HepG2 (cell line): ENCODE data around the gene ZG16. TPM values are rescaled to one million over a fixed set of nuclear protein-coding genes. Genes with fewer than 3 reads are reported as not detected.
A peak's percentile ranks its signal among the peaks of the same experiment; 100 is the strongest.

Experiments used
- ATF7-NPFF ChIP-seq: sonication (generic); formaldehyde crosslinking; IDR thresholded peaks from 2 replicates; pipeline ENCODE4 v1.8.1; 2023; ENCODE audit warnings: mild to moderate bottlenecking, low read depth, missing genetic modification reagents, moderate library complexity
- HOXA9 ChIP-seq: sonication (generic); formaldehyde crosslinking; IDR thresholded peaks from 2 replicates; pipeline ENCODE4 v1.8.1; 2022; ENCODE audit warnings: missing genetic modification reagents, mild to moderate bottlenecking, moderate library complexity, borderline replicate concordance
- NCOA1 ChIP-seq: sonication (generic); formaldehyde crosslinking; IDR thresholded peaks from 2 replicates; pipeline ENCODE4 v1.9.0; 2021; ENCODE audit warnings: missing genetic modification reagents
- NRL ChIP-seq: sonication (generic); formaldehyde crosslinking; IDR thresholded peaks from 2 replicates; pipeline ENCODE4 v1.5.0; 2020; ENCODE audit warnings: missing genetic modification reagents, mild to moderate bottlenecking, moderate library complexity, borderline replicate concordance
- ZFP36L2 ChIP-seq: sonication (generic); formaldehyde crosslinking; IDR thresholded peaks from 2 replicates; pipeline ENCODE4 v1.4.0; 2020; ENCODE audit warnings: missing genetic modification reagents
- ZNF496 ChIP-seq: sonication (generic); formaldehyde crosslinking; IDR thresholded peaks from 2 replicates; pipeline ENCODE4 v1.8.1; 2023; ENCODE audit warnings: mild to moderate bottlenecking, moderate library complexity, missing genetic modification reagents; ENCODE audit not compliant: insufficient replicate concordance
- ZNF546 ChIP-seq: sonication (generic); formaldehyde crosslinking; conservative IDR thresholded peaks from 2 replicates; pipeline ENCODE4 v1.8.1; 2023; ENCODE audit warnings: mild to moderate bottlenecking, missing genetic modification reagents
- ZNF598 ChIP-seq: sonication (generic); formaldehyde crosslinking; IDR thresholded peaks from 2 replicates; pipeline ENCODE4 v1.5.1; 2020; ENCODE audit warnings: mild to moderate bottlenecking, missing genetic modification reagents, borderline replicate concordance
- ZNF777 ChIP-seq: sonication (generic); formaldehyde crosslinking; IDR thresholded peaks from 2 replicates; pipeline ENCODE4 v1.4.0; 2020; ENCODE audit warnings: missing genetic modification reagents
- ZSCAN20 ChIP-seq: sonication (generic); formaldehyde crosslinking; IDR thresholded peaks from 2 replicates; pipeline ENCODE4 v1.4.0; 2020; ENCODE audit warnings: missing genetic modification reagents, mild to moderate bottlenecking, borderline replicate concordance
- polyA plus RNA-seq, 8 experiments: library from polyadenylated mRNA; depleted of rRNA in 3 of 8; stranded (reverse) in 7 of 8; unstranded in 1 of 8; fragments of >200 nt; fragmentation: Illumina TruSeq in 4 of 8; extraction: Trizol in 4 of 8; gene quantifications; 2 replicates each; pipeline versions ENCODE4 v1.2.1 to v1.2.3, GENCODE V29; 2011 to 2016; ENCODE audit warnings: low read depth in 4 of 8, missing spikeins in 1 of 8, mixed read lengths in 1 of 8; ENCODE audit not compliant: insufficient read depth in 1 of 8
- total RNA-seq, 5 experiments: library from RNA; depleted of rRNA; stranded (reverse); fragments of >200 nt; fragmentation: Illumina TruSeq; extraction: Trizol; gene quantifications; 2 replicates each; pipeline ENCODE4 v1.2.3, GENCODE V29; 2016; ENCODE audit warnings: low read depth in 1 of 5
- TF ChIP-seq, protein P1 (sequence below): sonication (generic); formaldehyde crosslinking; IDR thresholded peaks from one replicate; pipeline ENCODE4 v1.5.1; 2020; ENCODE audit warnings: mild to moderate bottlenecking, missing genetic modification reagents; ENCODE audit errors: not compliant biosample characterization
- TF ChIP-seq, protein P2 (sequence below): sonication (generic); formaldehyde crosslinking; IDR thresholded peaks from 2 replicates; pipeline ENCODE4 v1.5.1; 2020; ENCODE audit warnings: missing genetic modification reagents, mild to moderate bottlenecking, borderline replicate concordance
- TF ChIP-seq, protein P3 (sequence below): sonication (generic); formaldehyde crosslinking; IDR thresholded peaks from 2 replicates; pipeline ENCODE4 v1.4.0; 2020; ENCODE audit warnings: missing genetic modification reagents

ZG16 gene
- total and polyA plus RNA-seq, 2 of the 13 experiments (the other 11 are each of a cell fraction or from before 2014, with no cell fraction given): 0.04 to 0.07 TPM

DNA sequence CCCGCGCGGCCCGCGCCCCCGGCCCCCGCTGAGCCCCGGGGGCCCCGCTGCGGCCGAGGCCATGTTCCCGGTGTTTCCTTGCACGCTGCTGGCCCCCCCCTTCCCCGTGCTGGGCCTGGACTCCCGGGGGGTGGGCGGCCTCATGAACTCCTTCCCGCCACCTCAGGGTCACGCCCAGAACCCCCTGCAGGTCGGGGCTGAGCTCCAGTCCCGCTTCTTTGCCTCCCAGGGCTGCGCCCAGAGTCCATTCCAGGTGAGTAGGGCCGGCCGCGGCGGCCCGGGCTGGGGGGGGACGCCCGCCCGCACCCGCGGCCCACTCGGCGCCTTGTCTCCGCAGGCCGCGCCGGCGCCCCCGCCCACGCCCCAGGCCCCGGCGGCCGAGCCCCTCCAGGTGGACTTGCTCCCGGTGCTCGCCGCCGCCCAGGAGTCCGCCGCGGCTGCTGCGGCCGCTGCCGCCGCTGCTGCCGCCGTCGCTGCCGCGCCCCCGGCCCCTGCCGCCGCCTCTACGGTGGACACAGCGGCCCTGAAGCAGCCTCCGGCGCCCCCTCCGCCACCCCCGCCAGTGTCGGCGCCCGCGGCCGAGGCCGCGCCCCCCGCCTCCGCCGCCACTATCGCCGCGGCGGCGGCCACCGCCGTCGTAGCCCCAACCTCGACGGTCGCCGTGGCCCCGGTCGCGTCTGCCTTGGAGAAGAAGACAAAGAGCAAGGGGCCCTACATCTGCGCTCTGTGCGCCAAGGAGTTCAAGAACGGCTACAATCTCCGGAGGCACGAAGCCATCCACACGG lies 28.8 kb downstream of the ZG16 start (continued):
- TF ChIP-seq, protein P1, sequence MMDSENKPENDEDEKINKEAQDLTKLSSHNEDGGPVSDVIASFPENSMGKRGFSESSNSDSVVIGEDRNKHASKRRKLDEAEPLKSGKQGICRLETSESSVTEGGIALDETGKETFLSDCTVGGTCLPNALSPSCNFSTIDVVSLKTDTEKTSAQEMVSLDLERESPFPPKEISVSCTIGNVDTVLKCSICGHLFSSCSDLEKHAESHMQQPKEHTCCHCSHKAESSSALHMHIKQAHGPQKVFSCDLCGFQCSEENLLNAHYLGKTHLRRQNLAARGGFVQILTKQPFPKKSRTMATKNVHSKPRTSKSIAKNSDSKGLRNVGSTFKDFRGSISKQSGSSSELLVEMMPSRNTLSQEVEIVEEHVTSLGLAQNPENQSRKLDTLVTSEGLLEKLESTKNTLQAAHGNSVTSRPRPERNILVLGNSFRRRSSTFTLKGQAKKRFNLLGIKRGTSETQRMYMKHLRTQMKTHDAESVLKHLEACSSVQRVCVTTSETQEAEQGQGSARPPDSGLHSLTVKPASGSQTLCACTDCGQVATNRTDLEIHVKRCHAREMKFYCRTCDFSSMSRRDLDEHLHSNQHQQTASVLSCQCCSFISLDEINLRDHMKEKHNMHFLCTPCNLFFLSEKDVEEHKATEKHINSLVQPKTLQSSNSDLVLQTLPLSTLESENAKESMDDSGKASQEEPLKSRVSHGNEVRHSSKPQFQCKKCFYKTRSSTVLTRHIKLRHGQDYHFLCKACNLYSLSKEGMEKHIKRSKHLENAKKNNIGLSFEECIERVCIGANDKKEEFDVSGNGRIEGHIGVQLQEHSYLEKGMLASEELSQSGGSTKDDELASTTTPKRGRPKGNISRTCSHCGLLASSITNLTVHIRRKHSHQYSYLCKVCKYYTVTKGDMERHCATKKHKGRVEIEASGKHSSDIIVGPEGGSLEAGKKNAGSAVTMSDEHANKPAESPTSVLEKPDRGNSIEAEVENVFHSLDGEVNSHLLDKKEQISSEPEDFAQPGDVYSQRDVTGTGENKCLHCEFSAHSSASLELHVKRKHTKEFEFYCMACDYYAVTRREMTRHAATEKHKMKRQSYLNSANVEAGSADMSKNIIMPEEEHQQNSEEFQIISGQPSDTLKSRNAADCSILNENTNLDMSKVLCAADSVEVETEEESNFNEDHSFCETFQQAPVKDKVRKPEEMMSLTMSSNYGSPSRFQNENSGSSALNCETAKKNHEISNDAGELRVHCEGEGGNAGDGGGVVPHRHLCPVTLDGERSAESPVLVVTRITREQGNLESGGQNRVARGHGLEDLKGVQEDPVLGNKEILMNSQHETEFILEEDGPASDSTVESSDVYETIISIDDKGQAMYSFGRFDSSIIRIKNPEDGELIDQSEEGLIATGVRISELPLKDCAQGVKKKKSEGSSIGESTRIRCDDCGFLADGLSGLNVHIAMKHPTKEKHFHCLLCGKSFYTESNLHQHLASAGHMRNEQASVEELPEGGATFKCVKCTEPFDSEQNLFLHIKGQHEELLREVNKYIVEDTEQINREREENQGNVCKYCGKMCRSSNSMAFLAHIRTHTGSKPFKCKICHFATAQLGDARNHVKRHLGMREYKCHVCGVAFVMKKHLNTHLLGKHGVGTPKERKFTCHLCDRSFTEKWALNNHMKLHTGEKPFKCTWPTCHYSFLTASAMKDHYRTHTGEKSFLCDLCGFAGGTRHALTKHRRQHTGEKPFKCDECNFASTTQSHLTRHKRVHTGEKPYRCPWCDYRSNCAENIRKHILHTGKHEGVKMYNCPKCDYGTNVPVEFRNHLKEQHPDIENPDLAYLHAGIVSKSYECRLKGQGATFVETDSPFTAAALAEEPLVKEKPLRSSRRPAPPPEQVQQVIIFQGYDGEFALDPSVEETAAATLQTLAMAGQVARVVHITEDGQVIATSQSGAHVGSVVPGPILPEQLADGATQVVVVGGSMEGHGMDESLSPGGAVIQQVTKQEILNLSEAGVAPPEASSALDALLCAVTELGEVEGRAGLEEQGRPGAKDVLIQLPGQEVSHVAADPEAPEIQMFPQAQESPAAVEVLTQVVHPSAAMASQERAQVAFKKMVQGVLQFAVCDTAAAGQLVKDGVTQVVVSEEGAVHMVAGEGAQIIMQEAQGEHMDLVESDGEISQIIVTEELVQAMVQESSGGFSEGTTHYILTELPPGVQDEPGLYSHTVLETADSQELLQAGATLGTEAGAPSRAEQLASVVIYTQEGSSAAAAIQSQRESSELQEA (CRISPR knock-in tag): no peak
- TF ChIP-seq ATF7-NPFF: no peak; the same call in 1 of the 2 replicates
- no peak for TF ChIP-seq ZNF546 (CRISPR knock-in tag)
- TF ChIP-seq HOXA9: no peak; the same call in 1 of the 2 replicates
- no peak for TF ChIP-seq NRL (CRISPR knock-in tag)
- TF ChIP-seq ZNF598 (CRISPR knock-in tag): no peak
- TF ChIP-seq ZNF777: peak; percentile 95
- TF ChIP-seq, protein P2, sequence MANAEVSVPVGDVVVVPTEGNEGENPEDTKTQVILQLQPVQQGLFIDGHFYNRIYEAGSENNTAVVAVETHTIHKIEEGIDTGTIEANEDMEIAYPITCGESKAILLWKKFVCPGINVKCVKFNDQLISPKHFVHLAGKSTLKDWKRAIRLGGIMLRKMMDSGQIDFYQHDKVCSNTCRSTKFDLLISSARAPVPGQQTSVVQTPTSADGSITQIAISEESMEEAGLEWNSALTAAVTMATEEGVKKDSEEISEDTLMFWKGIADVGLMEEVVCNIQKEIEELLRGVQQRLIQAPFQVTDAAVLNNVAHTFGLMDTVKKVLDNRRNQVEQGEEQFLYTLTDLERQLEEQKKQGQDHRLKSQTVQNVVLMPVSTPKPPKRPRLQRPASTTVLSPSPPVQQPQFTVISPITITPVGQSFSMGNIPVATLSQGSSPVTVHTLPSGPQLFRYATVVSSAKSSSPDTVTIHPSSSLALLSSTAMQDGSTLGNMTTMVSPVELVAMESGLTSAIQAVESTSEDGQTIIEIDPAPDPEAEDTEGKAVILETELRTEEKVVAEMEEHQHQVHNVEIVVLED (CRISPR knock-in tag): no peak
- TF ChIP-seq, protein P3, sequence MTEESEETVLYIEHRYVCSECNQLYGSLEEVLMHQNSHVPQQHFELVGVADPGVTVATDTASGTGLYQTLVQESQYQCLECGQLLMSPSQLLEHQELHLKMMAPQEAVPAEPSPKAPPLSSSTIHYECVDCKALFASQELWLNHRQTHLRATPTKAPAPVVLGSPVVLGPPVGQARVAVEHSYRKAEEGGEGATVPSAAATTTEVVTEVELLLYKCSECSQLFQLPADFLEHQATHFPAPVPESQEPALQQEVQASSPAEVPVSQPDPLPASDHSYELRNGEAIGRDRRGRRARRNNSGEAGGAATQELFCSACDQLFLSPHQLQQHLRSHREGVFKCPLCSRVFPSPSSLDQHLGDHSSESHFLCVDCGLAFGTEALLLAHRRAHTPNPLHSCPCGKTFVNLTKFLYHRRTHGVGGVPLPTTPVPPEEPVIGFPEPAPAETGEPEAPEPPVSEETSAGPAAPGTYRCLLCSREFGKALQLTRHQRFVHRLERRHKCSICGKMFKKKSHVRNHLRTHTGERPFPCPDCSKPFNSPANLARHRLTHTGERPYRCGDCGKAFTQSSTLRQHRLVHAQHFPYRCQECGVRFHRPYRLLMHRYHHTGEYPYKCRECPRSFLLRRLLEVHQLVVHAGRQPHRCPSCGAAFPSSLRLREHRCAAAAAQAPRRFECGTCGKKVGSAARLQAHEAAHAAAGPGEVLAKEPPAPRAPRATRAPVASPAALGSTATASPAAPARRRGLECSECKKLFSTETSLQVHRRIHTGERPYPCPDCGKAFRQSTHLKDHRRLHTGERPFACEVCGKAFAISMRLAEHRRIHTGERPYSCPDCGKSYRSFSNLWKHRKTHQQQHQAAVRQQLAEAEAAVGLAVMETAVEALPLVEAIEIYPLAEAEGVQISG (CRISPR knock-in tag): peak; percentile 50; the same call in 1 of the 2 replicates
- TF ChIP-seq NCOA1: no peak
- TF ChIP-seq ZFP36L2: no peak
- no peak for TF ChIP-seq ZSCAN20 (CRISPR knock-in tag)
- no peak for TF ChIP-seq ZNF496 (CRISPR knock-in tag)
